ENCODE data around the gene PSMG4.

- TF ChIP-seq, protein P1, sequence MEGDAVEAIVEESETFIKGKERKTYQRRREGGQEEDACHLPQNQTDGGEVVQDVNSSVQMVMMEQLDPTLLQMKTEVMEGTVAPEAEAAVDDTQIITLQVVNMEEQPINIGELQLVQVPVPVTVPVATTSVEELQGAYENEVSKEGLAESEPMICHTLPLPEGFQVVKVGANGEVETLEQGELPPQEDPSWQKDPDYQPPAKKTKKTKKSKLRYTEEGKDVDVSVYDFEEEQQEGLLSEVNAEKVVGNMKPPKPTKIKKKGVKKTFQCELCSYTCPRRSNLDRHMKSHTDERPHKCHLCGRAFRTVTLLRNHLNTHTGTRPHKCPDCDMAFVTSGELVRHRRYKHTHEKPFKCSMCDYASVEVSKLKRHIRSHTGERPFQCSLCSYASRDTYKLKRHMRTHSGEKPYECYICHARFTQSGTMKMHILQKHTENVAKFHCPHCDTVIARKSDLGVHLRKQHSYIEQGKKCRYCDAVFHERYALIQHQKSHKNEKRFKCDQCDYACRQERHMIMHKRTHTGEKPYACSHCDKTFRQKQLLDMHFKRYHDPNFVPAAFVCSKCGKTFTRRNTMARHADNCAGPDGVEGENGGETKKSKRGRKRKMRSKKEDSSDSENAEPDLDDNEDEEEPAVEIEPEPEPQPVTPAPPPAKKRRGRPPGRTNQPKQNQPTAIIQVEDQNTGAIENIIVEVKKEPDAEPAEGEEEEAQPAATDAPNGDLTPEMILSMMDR (IDR thresholded peaks at IDR 0.05; ENCODE audit: low read depth, low read length): no peak
- no peak for TF ChIP-seq EZH2phosphoT487 (IDR thresholded peaks at IDR 0.05; ENCODE audit: low read depth)
Measured at GRCh38 chr6:3294396-3294795, 35.6 kb downstream of the PSMG4 start.

Data from OCI-LY3 (cell line).